Activated T-cell treated with anti-CD3 and anti-CD28 coated beads for 4 hours (primary cell): ENCODE results near the gene UNC13B.
"Not testable (repeated sequence)": the region's sequence is repeated elsewhere in the genome, so short reads cannot be mapped to it uniquely, and the experiment has no call there.

Source experiments
- DNase-seq: peaks from one replicate; pipeline ENCODE4 v3.0.0-alpha.2; 2020

The UNC13B gene

GRCh38 chr9:35161713-35162604 is at the start of gene UNC13B:
Gene UNC13B, plus strand, starts transcription at chr9:35162009. Its CDS starts 275 bp downstream, at chr9:35162284.
- peak; percentile 65 for DNase-seq

- no peak for DNase-seq
Observed at GRCh38 chr9:35112257-35113020, 49.4 kb upstream of the UNC13B start.

- DNase-seq = no peak
Observed at GRCh38 chr9:35114113-35114839, 47.5 kb upstream of the UNC13B start.

- no peak for DNase-seq
Observed at GRCh38 chr9:35114840-35115628, 46.8 kb upstream of the UNC13B start.

GRCh38 chr9:35115680-35116538 is 45.9 kb upstream of the UNC13B start, which contains the start of gene ATOSB:
Gene ATOSB, minus strand, starts transcription at chr9:35115862. Its CDS starts 7,588 bp downstream, at chr9:35108274.
- peak; percentile 83 for DNase-seq

GRCh38 chr9:35116539-35116897 is 45.3 kb upstream of the UNC13B start:
- DNase-seq = no peak

GRCh38 chr9:35116898-35117551 is 44.8 kb upstream of the UNC13B start:
- DNase-seq = peak; percentile 85

GRCh38 chr9:35134920-35135319 is 26.9 kb upstream of the UNC13B start:
- no peak for DNase-seq

- no peak for DNase-seq
Observed at GRCh38 chr9:35135988-35136387, 25.8 kb upstream of the UNC13B start.

- no peak for DNase-seq
Observed at GRCh38 chr9:35136866-35137265, 24.9 kb upstream of the UNC13B start.

GRCh38 chr9:35140093-35140492 is 21.7 kb upstream of the UNC13B start:
- DNase-seq = no peak

GRCh38 chr9:35142037-35142436 is 19.8 kb upstream of the UNC13B start:
- DNase-seq = no peak

- DNase-seq = not testable (repeated sequence)
Observed at GRCh38 chr9:35147941-35148563, 13.8 kb upstream of the UNC13B start.

GRCh38 chr9:35152926-35153325 is 8.9 kb upstream of the UNC13B start:
- no peak for DNase-seq

- DNase-seq = no peak
Observed at GRCh38 chr9:35156781-35157180, 5.0 kb upstream of the UNC13B start.

GRCh38 chr9:35157836-35158235 is 4.0 kb upstream of the UNC13B start:
- not testable (repeated sequence) for DNase-seq

GRCh38 chr9:35158501-35159280 is 3.1 kb upstream of the UNC13B start:
- no peak for DNase-seq

GRCh38 chr9:35162605-35163315 is 951 bp downstream of the UNC13B start:
- no peak for DNase-seq

- no peak for DNase-seq
Observed at GRCh38 chr9:35163413-35163812, 1.6 kb downstream of the UNC13B start.
